Right renal cortex interstitium (tissue), 3 donors: ENCODE measurements around the gene SERPINB10. TPM values are rescaled to one million over a fixed set of nuclear protein-coding genes. Genes with fewer than 3 reads are reported as not detected.
A peak's percentile ranks its signal among the peaks of the same experiment; 100 is the strongest.

Experiments
- DNase-seq, 3 donors: peaks; one replicate each; pipeline ENCODE4 v3.0.0-alpha.2; 2013; ENCODE audit warnings: low read depth in 3 of 3, low spot score in 2 of 3
- polyA plus RNA-seq, 3 donors: library from polyadenylated mRNA; unstranded; fragments of 120-200 nt; gene quantifications; one replicate each; pipeline ENCODE4 v1.2.1, GENCODE V29; 2013; ENCODE audit not compliant: insufficient read length in 3 of 3

Gene SERPINB10
- polyA plus RNA-seq, 3 donors: 0.06 to 0.58 (median 0.40) TPM

- no peak for DNase-seq
These were observed 69.3 kb downstream of the SERPINB10 start for GRCh38 chr18:63977040-63977439.

DNA sequence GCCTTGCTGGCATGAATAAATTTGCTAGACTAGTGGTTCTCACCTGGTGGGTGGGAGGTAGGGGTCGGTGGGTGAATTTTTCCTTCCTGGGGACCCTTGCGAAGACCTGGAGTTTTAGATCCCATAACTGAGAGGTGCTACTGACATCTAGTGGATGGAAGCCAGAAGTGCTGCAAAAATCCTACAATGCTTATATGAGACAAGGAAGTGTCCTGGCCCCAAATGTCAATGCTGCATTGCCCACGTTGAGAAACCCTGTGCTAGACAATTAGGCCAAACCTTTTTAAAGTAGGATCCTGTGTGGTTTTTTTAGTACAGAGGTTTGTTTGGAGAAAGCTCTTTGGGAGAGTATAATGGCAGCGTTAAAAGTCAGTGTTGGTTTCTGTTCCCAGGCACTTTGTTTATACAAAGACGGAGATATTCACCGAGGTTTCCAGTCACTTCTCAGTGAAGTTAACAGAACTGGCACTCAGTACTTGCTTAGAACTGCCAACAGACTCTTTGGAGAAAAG lies 71.7 kb downstream of the SERPINB10 start:
- peak in 2 of 3 donors; percentile 44 to 63 for DNase-seq

GRCh38 chr18:63980027-63980426 lies 72.3 kb downstream of the SERPINB10 start:
- DNase-seq: no peak

DNA sequence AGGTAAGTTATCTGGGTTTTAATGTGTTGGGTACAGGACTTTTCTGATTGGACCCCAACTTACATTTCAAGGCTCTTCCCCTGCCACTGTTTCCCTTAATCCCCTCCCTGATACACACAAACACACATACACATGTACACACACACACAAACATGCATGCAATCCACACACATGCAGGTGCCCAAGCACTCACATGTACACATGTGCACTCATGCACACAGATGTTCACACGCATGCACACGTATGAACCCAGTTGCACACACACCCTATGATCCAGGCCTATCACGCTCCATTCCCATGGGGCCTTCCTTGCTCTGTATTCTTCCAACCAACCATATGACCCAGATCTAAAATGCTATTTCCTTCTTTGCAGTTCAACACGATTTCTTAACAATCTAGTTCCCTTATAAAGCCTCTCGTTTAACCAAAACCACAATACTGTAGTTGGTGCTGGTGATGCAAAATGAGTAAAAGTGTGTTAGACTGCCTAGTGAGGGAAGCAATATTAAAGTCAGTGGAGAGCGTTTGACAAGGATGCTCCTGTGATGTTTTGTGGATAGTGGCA lies 73.2 kb downstream of the SERPINB10 start:
- DNase-seq: no peak

DNA sequence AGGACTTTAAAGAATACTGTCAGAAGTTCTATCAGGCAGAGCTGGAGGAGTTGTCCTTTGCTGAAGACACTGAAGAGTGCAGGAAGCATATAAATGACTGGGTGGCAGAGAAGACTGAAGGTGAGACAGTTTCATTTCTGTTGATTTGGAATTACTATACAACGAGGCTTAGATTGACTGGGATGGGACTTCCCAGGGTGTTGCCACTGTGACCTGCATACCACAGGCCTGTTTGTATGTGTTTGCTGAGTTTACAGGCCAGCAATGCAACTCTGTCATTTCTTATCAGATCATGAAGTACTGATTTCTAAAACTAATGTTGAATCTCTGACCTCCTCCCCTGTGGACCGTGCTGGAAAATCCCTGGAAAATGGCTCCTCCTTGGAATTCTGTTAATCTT lies 74.0 kb downstream of the SERPINB10 start:
- DNase-seq: no peak

DNA sequence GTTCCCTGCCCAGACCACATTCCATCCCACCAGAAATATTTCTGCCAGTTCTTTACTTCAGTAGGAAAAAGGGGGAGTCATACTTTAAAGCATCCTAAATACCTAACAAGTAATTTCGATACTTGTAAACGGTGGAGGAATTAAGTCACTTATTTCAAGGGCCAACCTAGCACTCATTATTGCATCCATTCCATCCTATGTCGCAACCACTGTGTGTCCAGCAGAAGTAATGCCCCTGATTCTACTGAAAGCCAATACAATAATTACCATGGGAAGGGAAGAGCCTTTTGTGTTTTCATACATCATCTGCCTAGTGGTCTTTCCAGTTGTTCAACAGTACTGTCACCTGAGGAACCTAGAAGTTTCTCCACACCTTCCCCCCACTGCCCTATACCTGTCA lies 74.6 kb downstream of the SERPINB10 start:
- DNase-seq: no peak

Other genes with a start within 250 kb of the SERPINB10 start
- gene SERPINB3, start 246.1 kb upstream of the SERPINB10 start, polyA plus RNA-seq: under 1 TPM in 2 of 3 donors, not detected in 1; 0.12 to 0.17 TPM
- gene SERPINB11, start 205.0 kb upstream of the SERPINB10 start, polyA plus RNA-seq: not detected
- gene SERPINB7, start 132.5 kb upstream of the SERPINB10 start, polyA plus RNA-seq: under 1 TPM; 0.32 to 0.76 (median 0.47) TPM
- gene SERPINB2, start 20.3 kb upstream of the SERPINB10 start, polyA plus RNA-seq: under 1 TPM in 2 of 3 donors, not detected in 1; 0.06 to 0.15 TPM
- gene HMSD, start 41.3 kb downstream of the SERPINB10 start, polyA plus RNA-seq: 1 to 10 TPM in 2 of 3 donors, under 1 TPM in 1; 0.78 to 2.2 (median 1.6) TPM
- gene SERPINB8, start 62.1 kb downstream of the SERPINB10 start, polyA plus RNA-seq: 1 to 10 TPM; 3.2 to 4.5 (median 3.9) TPM
- gene LINC00305, start 241.1 kb downstream of the SERPINB10 start, polyA plus RNA-seq: 1 to 10 TPM; 2.3 to 4.1 (median 3.4) TPM